ENCODE data around the gene SLFN14. TPM values are rescaled to one million over a fixed set of nuclear protein-coding genes. Genes with fewer than 3 reads are reported as not detected.

SLFN14 gene
- total RNA-seq, 4 donors from 2014 or later, result not detected

DNA sequence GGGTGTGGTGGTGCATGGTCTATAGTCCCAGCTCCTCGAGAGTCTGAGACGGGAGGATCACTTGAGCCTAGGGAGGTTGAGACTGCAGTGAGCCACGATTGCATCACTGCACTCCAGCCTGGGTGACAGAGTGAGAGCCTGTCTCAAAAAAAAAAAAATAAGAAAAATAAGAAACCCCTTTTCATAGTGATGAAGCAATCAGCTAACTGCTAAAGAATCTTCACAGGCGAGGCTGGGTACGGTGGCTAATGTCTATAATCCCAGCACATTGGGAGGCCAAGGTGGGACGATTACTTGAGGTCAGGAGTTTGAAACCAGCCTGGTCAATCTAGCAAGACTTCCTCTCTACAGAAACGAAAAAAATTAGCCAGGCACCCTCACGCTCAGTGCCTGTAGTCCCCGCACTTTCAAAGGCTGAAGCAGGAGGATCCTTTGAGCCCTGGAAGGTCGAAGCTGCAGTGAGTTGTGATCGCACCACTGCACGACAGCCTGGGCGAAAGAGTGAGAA lies 23.9 kb downstream of the SLFN14 start:
- TF ChIP-seq, protein P1, sequence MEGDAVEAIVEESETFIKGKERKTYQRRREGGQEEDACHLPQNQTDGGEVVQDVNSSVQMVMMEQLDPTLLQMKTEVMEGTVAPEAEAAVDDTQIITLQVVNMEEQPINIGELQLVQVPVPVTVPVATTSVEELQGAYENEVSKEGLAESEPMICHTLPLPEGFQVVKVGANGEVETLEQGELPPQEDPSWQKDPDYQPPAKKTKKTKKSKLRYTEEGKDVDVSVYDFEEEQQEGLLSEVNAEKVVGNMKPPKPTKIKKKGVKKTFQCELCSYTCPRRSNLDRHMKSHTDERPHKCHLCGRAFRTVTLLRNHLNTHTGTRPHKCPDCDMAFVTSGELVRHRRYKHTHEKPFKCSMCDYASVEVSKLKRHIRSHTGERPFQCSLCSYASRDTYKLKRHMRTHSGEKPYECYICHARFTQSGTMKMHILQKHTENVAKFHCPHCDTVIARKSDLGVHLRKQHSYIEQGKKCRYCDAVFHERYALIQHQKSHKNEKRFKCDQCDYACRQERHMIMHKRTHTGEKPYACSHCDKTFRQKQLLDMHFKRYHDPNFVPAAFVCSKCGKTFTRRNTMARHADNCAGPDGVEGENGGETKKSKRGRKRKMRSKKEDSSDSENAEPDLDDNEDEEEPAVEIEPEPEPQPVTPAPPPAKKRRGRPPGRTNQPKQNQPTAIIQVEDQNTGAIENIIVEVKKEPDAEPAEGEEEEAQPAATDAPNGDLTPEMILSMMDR (IDR thresholded peaks at IDR 0.05; ENCODE audit: low read depth), result no peak

DNA sequence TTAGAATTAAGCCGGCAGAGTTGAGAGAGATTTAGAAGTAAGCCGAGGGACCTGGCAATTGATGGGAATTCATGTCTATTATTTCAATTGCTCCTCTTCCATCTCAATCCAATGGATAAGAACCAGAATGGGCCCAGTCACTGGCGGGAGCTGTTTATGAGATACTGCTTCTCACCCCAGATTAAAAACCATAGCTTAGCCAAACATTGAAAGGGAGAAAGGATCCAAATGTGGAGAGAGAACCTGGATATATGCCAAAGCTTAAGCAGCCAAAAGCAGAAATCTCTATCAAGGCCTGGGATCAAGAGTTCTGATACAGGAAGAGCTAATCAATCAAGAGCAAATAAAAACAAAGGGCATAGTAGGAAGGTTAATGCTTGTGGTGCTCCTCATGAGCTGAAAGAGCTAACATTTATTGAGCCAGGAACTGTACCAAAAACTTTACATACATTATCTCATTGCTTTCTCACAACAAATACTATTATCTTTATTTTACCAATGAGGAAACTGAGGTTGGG lies 26.0 kb downstream of the SLFN14 start:
- TF ChIP-seq, protein P1 (IDR thresholded peaks at IDR 0.05; ENCODE audit: low read depth), result no peak

DNA sequence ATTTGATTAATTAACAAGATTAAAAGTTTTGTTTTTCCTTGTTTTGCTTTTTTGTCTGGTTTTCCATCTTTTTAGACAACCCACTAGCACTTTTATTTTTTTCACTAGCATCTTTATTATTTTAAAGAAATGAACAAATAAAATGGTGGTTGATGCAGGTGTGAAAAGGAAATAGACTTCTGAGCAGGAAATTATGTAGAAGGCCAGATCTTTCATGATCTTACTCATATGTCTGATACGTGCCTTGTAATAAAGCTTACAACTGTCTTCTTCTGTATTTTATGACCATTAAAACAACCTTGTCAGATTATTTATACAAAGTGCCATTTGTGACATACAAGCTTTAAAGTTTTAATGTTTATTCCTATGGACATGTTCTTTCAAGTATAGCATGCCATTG lies 29.5 kb downstream of the SLFN14 start:
- TF ChIP-seq, protein P1 (IDR thresholded peaks at IDR 0.05; ENCODE audit: low read depth), result no peak

DNA sequence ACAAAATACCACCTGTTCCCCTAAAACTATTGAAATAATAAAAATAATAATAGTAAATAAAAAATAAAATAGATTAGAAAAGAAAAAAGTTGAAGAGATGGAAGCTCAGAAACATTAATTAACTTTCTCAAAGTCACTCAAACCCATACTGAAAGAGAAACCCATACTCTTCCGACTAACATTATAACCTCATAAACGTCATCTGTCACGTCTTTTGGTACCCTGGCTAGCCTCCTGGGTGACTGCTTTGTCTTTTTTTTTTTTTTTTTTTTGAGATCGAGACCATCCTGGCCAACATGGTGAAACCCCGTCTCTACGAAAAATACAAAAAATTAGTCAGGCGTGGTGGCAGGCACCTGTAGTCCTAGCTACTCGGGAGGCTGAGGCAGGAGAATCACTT lies 30.8 kb downstream of the SLFN14 start:
- TF ChIP-seq, protein P1 (IDR thresholded peaks at IDR 0.05; ENCODE audit: low read depth), result no peak

DNA sequence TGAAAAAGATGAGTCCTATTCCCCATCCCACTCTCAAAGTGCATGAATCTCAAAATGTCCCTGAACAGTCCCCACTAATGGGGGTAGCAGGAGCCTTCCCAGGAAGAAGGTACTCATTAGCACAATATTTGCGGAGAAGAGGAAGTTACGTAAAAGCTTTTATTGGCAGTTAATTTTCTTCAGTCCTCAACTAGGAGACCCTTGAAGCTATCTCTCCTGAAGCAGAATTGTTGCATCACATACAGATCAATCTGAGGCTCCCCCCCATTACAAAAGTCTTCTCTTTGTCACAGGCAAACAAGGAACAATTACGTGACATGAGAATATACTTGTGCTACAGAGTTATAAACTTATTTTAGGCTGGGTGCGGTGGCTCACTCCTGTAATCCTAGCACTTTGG lies 37.3 kb downstream of the SLFN14 start:
- TF ChIP-seq, protein P1 (IDR thresholded peaks at IDR 0.05; ENCODE audit: low read depth), result no peak

DNA sequence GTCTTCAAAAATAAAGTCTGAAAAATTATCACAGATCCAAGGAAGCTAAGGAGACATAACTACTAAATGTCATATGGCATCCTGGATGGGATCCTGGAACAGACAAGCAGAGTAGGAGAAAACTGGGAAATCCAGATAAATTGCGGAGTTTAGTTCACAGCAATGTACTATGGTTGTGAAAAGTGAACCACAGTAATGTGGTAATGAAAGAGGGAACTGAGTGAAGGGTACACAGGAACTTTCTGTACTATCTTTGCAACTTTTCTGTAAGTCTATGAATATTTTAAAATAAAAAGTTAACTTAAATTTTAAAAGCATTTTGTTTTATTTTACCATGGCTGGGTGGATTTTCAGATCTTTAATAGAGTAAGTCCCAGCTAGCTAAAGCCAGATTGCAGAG lies 39.5 kb downstream of the SLFN14 start:
- TF ChIP-seq, protein P1 (IDR thresholded peaks at IDR 0.05; ENCODE audit: low read depth), result no peak

DNA sequence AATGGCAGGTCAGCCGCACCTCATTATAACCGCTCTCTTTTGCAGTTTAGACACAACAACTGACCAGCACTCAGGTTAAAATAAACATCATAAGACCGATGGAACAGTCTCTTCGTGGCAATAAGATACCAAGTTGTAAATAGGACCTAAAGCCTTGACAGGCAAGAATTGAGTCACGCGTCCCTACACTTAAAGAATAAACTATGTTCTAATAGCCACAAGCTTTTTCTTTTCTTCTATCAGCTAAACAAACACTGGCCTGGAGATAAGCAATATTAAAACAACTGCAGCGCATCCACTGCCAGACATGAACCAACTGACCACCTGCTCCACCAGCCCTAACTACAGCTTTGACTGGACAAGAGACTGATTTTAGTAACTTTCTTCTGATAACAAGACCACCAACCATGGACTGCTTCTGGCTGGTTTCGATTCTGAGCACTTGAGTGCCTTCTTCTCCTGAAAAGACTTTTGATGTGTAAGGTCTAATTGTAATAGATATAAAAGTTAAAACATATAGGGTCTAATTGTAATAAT lies 40.6 kb downstream of the SLFN14 start:
- TF ChIP-seq, protein P1 (IDR thresholded peaks at IDR 0.05; ENCODE audit: low read depth), result no peak
